ENCODE data around the gene MAPK10. TPM values are rescaled to one million over a fixed set of nuclear protein-coding genes. Genes with fewer than 3 reads are reported as not detected.

MAPK10 gene
- total RNA-seq, 4 donors from 2014 or later = 4.5 to 13.7 (median 9.8) TPM

DNA sequence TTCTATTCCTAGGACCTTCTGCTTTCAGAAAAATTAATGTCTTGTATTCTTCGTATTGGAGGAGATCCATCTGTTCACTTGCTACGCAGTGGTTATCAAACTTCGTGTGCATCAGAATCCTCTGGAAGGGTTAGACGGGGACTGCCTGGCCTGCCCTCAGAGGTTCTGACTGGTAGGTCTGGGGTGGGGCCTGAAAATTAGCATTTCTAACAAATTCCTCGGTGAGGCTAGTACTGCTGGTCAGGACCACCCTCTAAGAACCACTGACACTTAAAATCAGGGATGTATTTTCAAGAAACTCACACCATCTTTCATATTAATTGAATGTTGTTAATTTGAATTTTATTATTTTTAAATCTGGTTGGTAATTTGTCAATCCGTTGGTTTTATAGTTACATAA lies 63.0 kb downstream of the MAPK10 start:
- no peaks in the 10 kb centered on the region for H3K27me3 ChIP-seq
- no peak overlapping the region for H3K27ac ChIP-seq (replicated peaks in 1 of 4)
- H3K4me3 ChIP-seq = no peak overlapping the region
- H3K9me3 ChIP-seq = no peaks in the 10 kb centered on the region
- 86% methylated on average over 6 of the region's 6 CpGs for WGBS
- H3K4me1 ChIP-seq = peaks cover 0 to 10% (median 5%) of the 10 kb centered on the region in 4 donors
- intact Hi-C loops (cut with DNase I) = no loop called here
- no peak for TF ChIP-seq POLR2A (IDR thresholded peaks at IDR 0.05; ENCODE audit: low read depth)
- no peak for TF ChIP-seq EP300 (IDR thresholded peaks at IDR 0.05)
- TF ChIP-seq, protein P1, sequence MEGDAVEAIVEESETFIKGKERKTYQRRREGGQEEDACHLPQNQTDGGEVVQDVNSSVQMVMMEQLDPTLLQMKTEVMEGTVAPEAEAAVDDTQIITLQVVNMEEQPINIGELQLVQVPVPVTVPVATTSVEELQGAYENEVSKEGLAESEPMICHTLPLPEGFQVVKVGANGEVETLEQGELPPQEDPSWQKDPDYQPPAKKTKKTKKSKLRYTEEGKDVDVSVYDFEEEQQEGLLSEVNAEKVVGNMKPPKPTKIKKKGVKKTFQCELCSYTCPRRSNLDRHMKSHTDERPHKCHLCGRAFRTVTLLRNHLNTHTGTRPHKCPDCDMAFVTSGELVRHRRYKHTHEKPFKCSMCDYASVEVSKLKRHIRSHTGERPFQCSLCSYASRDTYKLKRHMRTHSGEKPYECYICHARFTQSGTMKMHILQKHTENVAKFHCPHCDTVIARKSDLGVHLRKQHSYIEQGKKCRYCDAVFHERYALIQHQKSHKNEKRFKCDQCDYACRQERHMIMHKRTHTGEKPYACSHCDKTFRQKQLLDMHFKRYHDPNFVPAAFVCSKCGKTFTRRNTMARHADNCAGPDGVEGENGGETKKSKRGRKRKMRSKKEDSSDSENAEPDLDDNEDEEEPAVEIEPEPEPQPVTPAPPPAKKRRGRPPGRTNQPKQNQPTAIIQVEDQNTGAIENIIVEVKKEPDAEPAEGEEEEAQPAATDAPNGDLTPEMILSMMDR (IDR thresholded peaks at IDR 0.05) = no peak
- no peak for TF ChIP-seq POLR2AphosphoS5 (IDR thresholded peaks at IDR 0.05)
- no peaks in the 10 kb centered on the region for H3K36me3 ChIP-seq
- no peak for DNase-seq (ENCODE audit: extremely low spot score)

DNA sequence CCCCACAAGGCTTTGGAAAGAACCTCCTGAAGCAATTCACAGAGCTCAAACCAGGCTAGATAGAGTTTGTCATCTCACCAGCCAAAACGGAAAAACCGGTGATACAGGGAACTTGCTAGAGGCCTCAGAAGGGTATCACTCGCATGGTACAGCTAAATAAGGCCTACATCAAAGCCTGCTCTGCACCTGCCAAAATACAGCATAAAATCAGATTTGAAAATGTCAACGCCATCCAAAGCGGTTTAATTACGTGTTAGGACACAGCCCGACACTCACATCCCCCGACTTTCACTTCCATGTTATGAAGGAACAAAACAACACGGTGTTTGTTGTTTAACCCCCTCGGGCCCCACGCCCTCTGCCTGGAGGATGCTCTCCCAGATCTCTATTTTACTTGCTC lies 65.0 kb downstream of the MAPK10 start:
- TF ChIP-seq EP300 (IDR thresholded peaks at IDR 0.05) (no peak), POLR2AphosphoS5 (IDR thresholded peaks at IDR 0.05) (no peak), POLR2A (IDR thresholded peaks at IDR 0.05; ENCODE audit: low read depth) (no peak)
- TF ChIP-seq, protein P1 (IDR thresholded peaks at IDR 0.05) = no peak

DNA sequence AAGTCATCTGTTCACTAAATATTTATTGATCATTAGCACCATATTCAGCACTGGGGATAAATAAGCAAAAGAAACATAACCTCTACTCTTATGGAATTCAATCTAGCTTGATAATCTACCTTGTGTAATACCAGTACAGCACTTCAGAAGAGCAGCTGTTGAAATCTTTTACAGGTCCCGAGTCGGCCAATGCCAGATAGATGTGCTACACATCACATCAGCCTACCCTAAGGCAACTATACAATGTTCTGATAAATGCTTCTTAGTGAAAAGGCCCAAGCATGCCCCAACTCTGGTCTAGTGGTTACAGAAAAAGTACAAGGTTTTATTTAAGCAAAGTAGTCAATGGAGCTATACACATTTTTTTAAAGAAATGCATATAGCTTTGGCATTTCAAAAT lies 68.7 kb downstream of the MAPK10 start:
- no peak for DNase-seq (ENCODE audit: extremely low spot score)
- H3K4me1 ChIP-seq = peaks cover 0 to 7% (median 0%) of the 10 kb centered on the region in 4 donors
- H3K4me3 ChIP-seq = no peak overlapping the region
- H3K27me3 ChIP-seq = no peaks in the 10 kb centered on the region
- no peaks in the 10 kb centered on the region for H3K9me3 ChIP-seq
- intact Hi-C loops (cut with DNase I) = no loop called here
- WGBS = 96% methylated on average over 2 of the region's 2 CpGs
- H3K36me3 ChIP-seq = no peaks in the 10 kb centered on the region
- no peak overlapping the region for H3K27ac ChIP-seq (replicated peaks in 1 of 4)
- TF ChIP-seq POLR2A (IDR thresholded peaks at IDR 0.05; ENCODE audit: low read depth) (no peak), EP300 (IDR thresholded peaks at IDR 0.05) (no peak), POLR2AphosphoS5 (IDR thresholded peaks at IDR 0.05) (no peak)
- TF ChIP-seq, protein P1 (IDR thresholded peaks at IDR 0.05) = no peak

More for the DNA sequence above, 65.0 kb downstream of the MAPK10 start:
- 91% methylated on average over 11 of the region's 11 CpGs for WGBS
- Histone ChIP-seq H3K27ac (replicated peaks in 1 of 4) (no peak overlapping the region), H3K4me3 (no peak overlapping the region), H3K9me3 (no peaks in the 10 kb centered on the region), H3K27me3 (no peaks in the 10 kb centered on the region), H3K4me1 (no peaks in the 10 kb centered on the region), H3K36me3 (no peaks in the 10 kb centered on the region)
- intact Hi-C loops (cut with DNase I) = no loop called here
- no peak for DNase-seq (ENCODE audit: extremely low spot score)

- H3K27me3 ChIP-seq = no peaks in the 10 kb centered on the region
- H3K4me3 ChIP-seq = no peak overlapping the region
- WGBS = 32% methylated on average over 2 of the region's 2 CpGs
- TF ChIP-seq EP300 (IDR thresholded peaks at IDR 0.05) (no peak), POLR2AphosphoS5 (IDR thresholded peaks at IDR 0.05) (no peak), POLR2A (IDR thresholded peaks at IDR 0.05; ENCODE audit: low read depth) (no peak)
- TF ChIP-seq, protein P1 (IDR thresholded peaks at IDR 0.05) = no peak
- no peak overlapping the region for H3K27ac ChIP-seq (replicated peaks in 1 of 4)
- peaks cover 0 to 7% (median 0%) of the 10 kb centered on the region in 4 donors for H3K4me1 ChIP-seq
- no peaks in the 10 kb centered on the region for H3K36me3 ChIP-seq
- no peaks in the 10 kb centered on the region for H3K9me3 ChIP-seq
- intact Hi-C loops (cut with DNase I) = no loop called here
- no peak for DNase-seq (ENCODE audit: extremely low spot score)
These were observed 73.1 kb downstream of the MAPK10 start for GRCh38 chr4:86286726-86287125.

DNA sequence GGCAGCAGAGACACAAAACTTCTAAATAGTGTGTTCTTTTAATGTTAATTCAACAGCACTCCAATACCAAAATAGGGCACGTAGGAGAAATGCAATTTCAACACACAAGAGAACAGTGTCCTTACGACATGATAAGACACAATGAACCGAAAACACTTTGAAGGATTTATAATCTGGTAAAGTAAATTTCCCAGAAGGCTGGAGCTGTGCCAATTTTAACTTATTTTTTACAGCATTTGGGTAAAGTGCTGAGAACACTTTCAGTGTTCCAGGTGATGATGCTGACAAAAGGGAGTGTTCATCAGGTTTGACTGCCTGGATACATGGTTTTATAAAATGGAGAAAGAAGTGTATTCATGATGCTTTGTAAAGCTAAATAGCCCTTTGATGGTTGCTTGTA lies 76.5 kb downstream of the MAPK10 start:
- no peaks in the 10 kb centered on the region for H3K9me3 ChIP-seq
- no peak overlapping the region for H3K4me3 ChIP-seq
- peaks cover 0 to 7% (median 0%) of the 10 kb centered on the region in 4 donors for H3K4me1 ChIP-seq
- H3K36me3 ChIP-seq = no peaks in the 10 kb centered on the region
- 87% methylated on average over 3 of the region's 3 CpGs for WGBS
- no peak for DNase-seq (ENCODE audit: extremely low spot score)
- no peak overlapping the region for H3K27ac ChIP-seq (replicated peaks in 1 of 4)
- TF ChIP-seq POLR2AphosphoS5 (IDR thresholded peaks at IDR 0.05) (no peak), POLR2A (IDR thresholded peaks at IDR 0.05; ENCODE audit: low read depth) (no peak), EP300 (IDR thresholded peaks at IDR 0.05) (no peak)
- TF ChIP-seq, protein P1 (IDR thresholded peaks at IDR 0.05) = no peak
- intact Hi-C loops (cut with DNase I) = no loop called here
- H3K27me3 ChIP-seq = no peaks in the 10 kb centered on the region
